H1 (cell line): ENCODE measurements around the gene SPP1. TPM values are rescaled to one million over a fixed set of nuclear protein-coding genes. Genes with fewer than 3 reads are reported as not detected.

Source experiments
- ATF3 ChIP-seq: IDR thresholded peaks from 2 replicates; pipeline ENCODE4 v1.6.1; 2011; ENCODE audit warnings: low read depth, mild to moderate bottlenecking, low read length; ENCODE audit not compliant: insufficient read depth
- CREB1 ChIP-seq: IDR thresholded peaks from 2 replicates; pipeline ENCODE4 v1.6.1; 2012; ENCODE audit warnings: inconsistent platforms
- KDM1A ChIP-seq: fragments of 200-600, 300-600 bp; sonication (generic); IDR thresholded peaks from 2 replicates; pipeline ENCODE4 v1.7.1; 2016; ENCODE audit warnings: mild to moderate bottlenecking, low read length, borderline replicate concordance
- polyA plus RNA-seq, 7 experiments: library from polyadenylated mRNA; depleted of rRNA in 3 of 7; stranded (reverse) in 5 of 7; unstranded in 2 of 7; fragments of >200 nt in 5 of 7; fragments of 200-250 nt in 2 of 7; gene quantifications; 1 replicate in 5 of 7; 2 replicates in 1 of 7; 4 replicates in 1 of 7; pipeline versions ENCODE4 v1.2.1 to v1.2.3, GENCODE V29; 2011 to 2013; ENCODE audit warnings: missing spikeins in 2 of 7, mixed read lengths in 2 of 7
- total RNA-seq: library from RNA; stranded (reverse); fragmentation: NEBNext Ultra II Directional; extraction: Animal tissue kit (Norgen Biotek cat#: 25700); gene quantifications from 2 replicates; pipeline ENCODE4 v1.2.1, GENCODE V29; 2021
- TF ChIP-seq, protein P1 (sequence below): IDR thresholded peaks from 2 replicates; pipeline ENCODE4 v1.6.1; 2012; ENCODE audit warnings: low read length, inconsistent platforms
- TF ChIP-seq, protein P2 (sequence below): IDR thresholded peaks from 2 replicates; pipeline ENCODE4 v1.6.1; 2012; ENCODE audit warnings: inconsistent platforms

SPP1 gene
- total and polyA plus RNA-seq, 2 of the 8 experiments (the other 6 are each of a cell fraction or from before 2014, with no cell fraction given) = 13.7 to 26.5 TPM

DNA sequence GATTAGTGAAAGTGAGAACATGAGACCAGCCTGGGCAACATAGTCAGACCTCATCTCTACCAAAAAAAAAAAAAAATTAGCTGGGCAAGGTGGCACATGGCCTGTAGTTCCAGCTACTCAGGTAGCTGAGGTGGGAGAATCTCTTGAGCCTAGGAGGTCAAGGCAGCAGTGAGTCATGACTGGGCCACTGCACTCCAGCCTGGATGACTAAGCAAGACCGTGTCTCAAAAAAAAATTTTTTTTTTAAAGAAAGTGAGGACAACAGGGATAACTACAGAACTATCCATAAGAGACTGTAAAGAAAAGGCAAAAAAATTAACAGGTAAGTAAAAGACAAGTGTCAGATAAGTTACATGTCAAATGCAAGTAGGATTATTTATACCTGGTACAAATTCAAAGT lies 13.5 kb upstream of the SPP1 start (continued):
- TF ChIP-seq, protein P1, sequence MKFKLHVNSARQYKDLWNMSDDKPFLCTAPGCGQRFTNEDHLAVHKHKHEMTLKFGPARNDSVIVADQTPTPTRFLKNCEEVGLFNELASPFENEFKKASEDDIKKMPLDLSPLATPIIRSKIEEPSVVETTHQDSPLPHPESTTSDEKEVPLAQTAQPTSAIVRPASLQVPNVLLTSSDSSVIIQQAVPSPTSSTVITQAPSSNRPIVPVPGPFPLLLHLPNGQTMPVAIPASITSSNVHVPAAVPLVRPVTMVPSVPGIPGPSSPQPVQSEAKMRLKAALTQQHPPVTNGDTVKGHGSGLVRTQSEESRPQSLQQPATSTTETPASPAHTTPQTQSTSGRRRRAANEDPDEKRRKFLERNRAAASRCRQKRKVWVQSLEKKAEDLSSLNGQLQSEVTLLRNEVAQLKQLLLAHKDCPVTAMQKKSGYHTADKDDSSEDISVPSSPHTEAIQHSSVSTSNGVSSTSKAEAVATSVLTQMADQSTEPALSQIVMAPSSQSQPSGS = no peak
- TF ChIP-seq KDM1A = no peak
- TF ChIP-seq, protein P2, sequence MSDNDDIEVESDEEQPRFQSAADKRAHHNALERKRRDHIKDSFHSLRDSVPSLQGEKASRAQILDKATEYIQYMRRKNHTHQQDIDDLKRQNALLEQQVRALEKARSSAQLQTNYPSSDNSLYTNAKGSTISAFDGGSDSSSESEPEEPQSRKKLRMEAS = no peak
- no peak for TF ChIP-seq ATF3
- no peak for TF ChIP-seq CREB1
